B cell (primary cell): ENCODE data around the gene DAZAP1. TPM values are rescaled to one million over a fixed set of nuclear protein-coding genes. Genes with fewer than 3 reads are reported as not detected.

Source experiments
- ATAC-seq: fragments of 200-7000 bp; cut with Tn5 transposase; one replicate; pipeline ENCODE4 v1.10.0; 2021; ENCODE audit warnings: low read depth, mild to moderate bottlenecking, moderate number of reproducible peaks, moderate library complexity
- CTCF ChIA-PET: fragments of 350-600 bp; sonication (Branson Sonifier 250); formaldehyde crosslinking; loops from one replicate; lab custom pipeline; 2021; ENCODE audit warnings: antibody characterized with exemption, inconsistent platforms; lab: Charles Lee
- POLR2A ChIA-PET: fragments of 350-600 bp; sonication (Branson Sonifier 250); formaldehyde crosslinking; loops from one replicate; lab custom pipeline; 2021; ENCODE audit warnings: antibody characterized with exemption; lab: Charles Lee
- DNase-seq: peaks from one replicate; pipeline ENCODE4 v3.0.0; 2013
- H2AFZ ChIP-seq: 2 replicates; pipeline ENCODE4 v1.6.1; 2012; ENCODE audit warnings: mild to moderate bottlenecking, low read depth, low read length; ENCODE audit not compliant: insufficient read depth, poor library complexity, severe bottlenecking
- H3K27ac ChIP-seq, 2 donors: 1 replicate in 1 of 2; 2 replicates in 1 of 2; pipeline ENCODE4 v1.5.1; 2012 to 2013; ENCODE audit warnings: low read length in 2 of 2, mild to moderate bottlenecking in 2 of 2, moderate library complexity in 1 of 2
- H3K27me3 ChIP-seq, 4 experiments: fragments of 200-600 bp in 1 of 4; sonication (generic) in 1 of 4; replicated peaks in 1 of 4; 1 replicate in 2 of 4; 2 replicates in 2 of 4; pipeline versions ENCODE4 v1.6.1 to v1.7.0; 2013 to 2016; ENCODE audit warnings: low read length in 3 of 4, mild to moderate bottlenecking in 2 of 4, mixed read lengths in 1 of 4, moderate library complexity in 1 of 4; ENCODE audit not compliant: insufficient read depth in 4 of 4, control insufficient read depth in 3 of 4; ENCODE audit errors: control extremely low read depth in 1 of 4
- H3K36me3 ChIP-seq, 2 experiments: replicated peaks in 1 of 2; 1 replicate in 1 of 2; 2 replicates in 1 of 2; pipeline versions ENCODE4 v1.6.1 to v1.7.1; 2013; ENCODE audit warnings: low read length in 1 of 2; ENCODE audit not compliant: insufficient read depth in 2 of 2, control insufficient read depth in 1 of 2; ENCODE audit errors: control extremely low read depth in 1 of 2, extremely low read depth in 1 of 2
- H3K4me1 ChIP-seq, 2 donors: fragments of 200-600 bp in 1 of 2; sonication (generic) in 1 of 2; 1 replicate in 1 of 2; 2 replicates in 1 of 2; pipeline versions ENCODE4 v1.5.1 to v1.6.1; 2013 to 2017; ENCODE audit warnings: low read length in 2 of 2; ENCODE audit not compliant: control insufficient read depth in 2 of 2, insufficient read depth in 2 of 2
- H3K4me2 ChIP-seq: replicated peaks from 2 replicates; pipeline ENCODE3; 2012; ENCODE audit warnings: mild to moderate bottlenecking, low read depth, low read length; ENCODE audit not compliant: poor library complexity, severe bottlenecking
- H3K4me3 ChIP-seq, 5 experiments: fragments of 200-600 bp in 1 of 5; sonication (generic) in 1 of 5; 1 replicate in 3 of 5; 2 replicates in 2 of 5; pipeline versions ENCODE4 v1.5.1 to v1.7.0; 2011 to 2016; ENCODE audit warnings: low read length in 4 of 5, mild to moderate bottlenecking in 4 of 5, low read depth in 2 of 5, control low read depth in 1 of 5, moderate library complexity in 1 of 5; ENCODE audit not compliant: insufficient read depth in 1 of 5; ENCODE audit errors: control extremely low read depth in 1 of 5, extremely low read depth in 1 of 5
- H3K79me2 ChIP-seq: fragments of 200-600 bp; sonication (generic); one replicate; pipeline ENCODE4 v1.6.0; 2016; ENCODE audit warnings: low read length; ENCODE audit not compliant: control insufficient read depth, insufficient read depth
- H3K9ac ChIP-seq: fragments of 200-600 bp; sonication (generic); 2 replicates; pipeline ENCODE4 v1.6.1; 2017; ENCODE audit warnings: mild to moderate bottlenecking, low read length, moderate library complexity
- H3K9me3 ChIP-seq, 3 donors: one replicate each; pipeline versions ENCODE4 v1.6.1 to v1.7.1; 2013; ENCODE audit warnings: low read length in 2 of 3; ENCODE audit not compliant: control insufficient read depth in 2 of 3, insufficient read depth in 1 of 3; ENCODE audit errors: control extremely low read depth in 1 of 3
- H4K20me1 ChIP-seq: 2 replicates; pipeline ENCODE4 v1.6.0; 2012; ENCODE audit warnings: mild to moderate bottlenecking, low read length; ENCODE audit not compliant: insufficient read depth, control insufficient read depth, poor library complexity, severe bottlenecking
- H3K27ac Mint-ChIP-seq: one replicate; pipeline ENCODE4 v1.8.0; 2021; ENCODE audit warnings: mixed read lengths
- H3K27me3 Mint-ChIP-seq: one replicate; pipeline ENCODE4 v1.8.0; 2021; ENCODE audit warnings: mixed read lengths
- H3K4me1 Mint-ChIP-seq: one replicate; pipeline ENCODE4 v1.8.0; 2021; ENCODE audit warnings: mixed read lengths
- H3K4me3 Mint-ChIP-seq: one replicate; pipeline ENCODE4 v1.8.0; 2021; ENCODE audit warnings: mixed read lengths
- H3K9me3 Mint-ChIP-seq: one replicate; pipeline ENCODE4 v1.8.0; 2022; ENCODE audit warnings: mixed read lengths; ENCODE audit not compliant: insufficient read depth
- EZH2 ChIP-seq: IDR thresholded peaks from 2 replicates; pipeline ENCODE4 v1.6.1; 2012; ENCODE audit warnings: borderline replicate concordance, low read depth, mild to moderate bottlenecking, moderate library complexity, low read length; ENCODE audit not compliant: insufficient read depth, poor library complexity, severe bottlenecking
- WGBS: methylation state at CpG from one replicate; pipeline ENCODE4 v1.1.5; 2013; ENCODE audit warnings: missing lambda C conversion rate; ENCODE audit not compliant: insufficient coverage; 5-methylcytosine and 5-hydroxymethylcytosine counted together
- intact Hi-C: fragments of 100-400 bp; cut with micrococcal nuclease; formaldehyde crosslinking; loops from one replicate; pipeline ENCODE4 v1.10.0; 2022
- polyA plus RNA-seq: library from polyadenylated mRNA; depleted of rRNA; stranded (reverse); fragments of >200 nt; gene quantifications from 2 replicates; pipeline ENCODE4 v1.2.3, GENCODE V29; 2012
- total RNA-seq, 2 donors: library from RNA; stranded (reverse); fragments of 120-200 nt in 1 of 2; gene quantifications; 1 replicate in 1 of 2; 2 replicates in 1 of 2; pipeline versions ENCODE4 v1.2.3 to v1.2.4, GENCODE V29; 2013 to 2022
- TF ChIP-seq, protein P1 (sequence below): fragments of 200-600 bp; IDR thresholded peaks from one replicate; pipeline ENCODE4 v1.8.0; 2022; ENCODE audit warnings: antibody characterized with exemption, mild to moderate bottlenecking

Gene DAZAP1
- total and polyA plus RNA-seq, 2 donors (not counting 1 experiment from before 2014, with no cell fraction given), result 54.8 to 125 TPM

DNA sequence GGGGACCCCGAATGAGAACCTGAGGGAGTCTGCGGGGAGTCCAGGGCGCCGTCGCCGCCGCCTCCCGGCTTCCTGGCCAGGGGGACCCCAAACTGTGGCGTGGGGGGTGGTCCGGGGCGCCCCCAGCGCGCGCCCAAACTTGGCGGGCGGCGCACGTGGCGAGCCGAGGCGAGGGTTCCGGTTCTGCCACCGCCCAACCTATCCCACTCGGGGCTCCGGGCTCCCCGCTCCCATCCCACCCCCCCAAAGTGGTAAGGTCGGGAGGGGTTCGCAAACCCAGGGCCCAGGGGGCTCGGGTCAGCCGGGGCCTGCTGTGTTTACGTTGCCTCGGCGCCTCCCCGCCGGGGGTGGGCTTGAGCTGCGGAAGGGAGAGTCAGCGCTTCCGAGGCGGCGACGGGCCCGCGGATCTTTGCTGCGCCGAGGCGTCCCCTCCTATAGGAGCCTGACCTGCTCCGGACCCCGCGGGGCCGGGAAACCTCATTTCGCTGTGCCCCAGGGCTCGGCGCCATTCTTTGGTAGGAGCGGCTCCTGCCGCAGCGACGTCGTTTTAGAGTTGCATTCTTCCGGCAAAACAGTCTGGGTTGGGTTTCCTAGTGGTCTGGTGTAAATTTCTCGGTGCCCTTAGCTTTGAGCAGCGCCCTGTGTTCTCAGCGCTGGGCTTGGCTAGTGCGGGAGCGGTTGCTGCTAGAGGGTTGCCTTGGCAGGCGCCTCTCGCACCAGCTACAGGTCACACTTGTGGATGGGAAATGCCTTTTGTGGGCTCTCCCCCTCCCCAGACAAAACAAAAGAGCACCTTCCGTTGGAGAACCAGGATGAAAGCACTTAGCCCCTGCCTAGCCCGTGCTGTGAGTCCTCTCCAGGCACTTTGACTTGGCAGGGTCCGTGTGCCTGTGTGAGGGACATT, 1.2 kb downstream of the DAZAP1 start:
- Histone ChIP-seq H3K4me1 (peaks cover 25 to 47% of the 10 kb centered on the region in 2 donors), H3K9ac (peak overlapping the region; percentile 88), H3K79me2 (peaks cover 58% of the 10 kb centered on the region), H3K27ac (peak overlapping the region; percentile 78 to 95), H3K36me3 (peaks cover 0 to 9% of the 10 kb centered on the region in 2 experiments), H3K9me3 (no peaks in the 10 kb centered on the region), H2AFZ (peak overlapping the region; percentile 42), H3K4me2 (peak overlapping the region; percentile 92), H4K20me1 (peaks cover 59% of the 10 kb centered on the region), H3K4me3 (peak overlapping the region; percentile 48 to 99 (median 92)), H3K27me3 (peaks cover 0 to 6% (median 0%) of the 10 kb centered on the region in 4 experiments)
- DNase-seq (peak; percentile 68), ATAC-seq (no peak)
- TF ChIP-seq, protein P1, sequence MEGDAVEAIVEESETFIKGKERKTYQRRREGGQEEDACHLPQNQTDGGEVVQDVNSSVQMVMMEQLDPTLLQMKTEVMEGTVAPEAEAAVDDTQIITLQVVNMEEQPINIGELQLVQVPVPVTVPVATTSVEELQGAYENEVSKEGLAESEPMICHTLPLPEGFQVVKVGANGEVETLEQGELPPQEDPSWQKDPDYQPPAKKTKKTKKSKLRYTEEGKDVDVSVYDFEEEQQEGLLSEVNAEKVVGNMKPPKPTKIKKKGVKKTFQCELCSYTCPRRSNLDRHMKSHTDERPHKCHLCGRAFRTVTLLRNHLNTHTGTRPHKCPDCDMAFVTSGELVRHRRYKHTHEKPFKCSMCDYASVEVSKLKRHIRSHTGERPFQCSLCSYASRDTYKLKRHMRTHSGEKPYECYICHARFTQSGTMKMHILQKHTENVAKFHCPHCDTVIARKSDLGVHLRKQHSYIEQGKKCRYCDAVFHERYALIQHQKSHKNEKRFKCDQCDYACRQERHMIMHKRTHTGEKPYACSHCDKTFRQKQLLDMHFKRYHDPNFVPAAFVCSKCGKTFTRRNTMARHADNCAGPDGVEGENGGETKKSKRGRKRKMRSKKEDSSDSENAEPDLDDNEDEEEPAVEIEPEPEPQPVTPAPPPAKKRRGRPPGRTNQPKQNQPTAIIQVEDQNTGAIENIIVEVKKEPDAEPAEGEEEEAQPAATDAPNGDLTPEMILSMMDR, result no peak
- no peak for TF ChIP-seq EZH2
- H3K4me3 Mint-ChIP-seq, result peak overlapping the region; percentile 92
- intact Hi-C loops, result loop anchor here (5.0 kb wide), 1 partner anchor 836 kb away; the partner anchor contains the start of gene BSG
- H3K27ac Mint-ChIP-seq, result peak overlapping the region; percentile 92
- under 1% methylated on average over 63 of the region's 69 CpGs for WGBS
- no peaks in the 10 kb centered on the region for H3K9me3 Mint-ChIP-seq
- H3K4me1 Mint-ChIP-seq, result peaks cover 44% of the 10 kb centered on the region
- ChIA-PET CTCF (interaction anchor here (0.9 kb wide), 1 partner anchor 26 kb away, joined by 3 read pairs; no protein-coding TSS in a partner anchor), POLR2A (interaction anchor here (0.6 to 1.2 kb wide), 6 partner anchors 50 to 489 kb away, joined by 3 to 9 read pairs (median 4); partner anchors contain the start of gene CIRBP)
- no peaks in the 10 kb centered on the region for H3K27me3 Mint-ChIP-seq
